ENCODE data around the gene RUFY3. TPM values are rescaled to one million over a fixed set of nuclear protein-coding genes. Genes with fewer than 3 reads are reported as not detected.
"Not testable (repeated sequence)": the region's sequence is repeated elsewhere in the genome, so short reads cannot be mapped to it uniquely, and the experiment has no call there.

RUFY3 gene
- total RNA-seq, 1 donor from 2014 or later, result 68.9 TPM

DNA sequence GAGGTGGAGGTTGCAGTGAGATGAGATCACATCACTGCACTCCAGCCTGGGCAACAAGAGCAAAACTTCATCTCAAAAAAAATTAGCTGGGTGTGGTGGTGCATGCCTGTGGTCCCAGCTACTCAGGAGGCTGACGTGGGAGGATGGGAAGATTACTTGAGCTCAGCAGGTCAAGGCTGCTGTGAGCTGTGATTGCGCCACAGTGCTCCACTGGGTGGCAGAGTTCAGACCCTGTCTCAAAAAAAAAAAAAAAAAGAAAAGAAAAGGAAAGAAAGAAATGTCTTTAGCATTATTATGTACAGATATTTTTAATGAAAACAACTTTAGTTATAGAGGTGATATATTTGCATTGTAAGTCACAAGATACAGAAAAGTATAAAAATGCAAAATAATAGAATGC is 14.2 kb downstream of the RUFY3 start:
- not testable (repeated sequence) for DNase-seq (ENCODE audit: low spot score)

DNA sequence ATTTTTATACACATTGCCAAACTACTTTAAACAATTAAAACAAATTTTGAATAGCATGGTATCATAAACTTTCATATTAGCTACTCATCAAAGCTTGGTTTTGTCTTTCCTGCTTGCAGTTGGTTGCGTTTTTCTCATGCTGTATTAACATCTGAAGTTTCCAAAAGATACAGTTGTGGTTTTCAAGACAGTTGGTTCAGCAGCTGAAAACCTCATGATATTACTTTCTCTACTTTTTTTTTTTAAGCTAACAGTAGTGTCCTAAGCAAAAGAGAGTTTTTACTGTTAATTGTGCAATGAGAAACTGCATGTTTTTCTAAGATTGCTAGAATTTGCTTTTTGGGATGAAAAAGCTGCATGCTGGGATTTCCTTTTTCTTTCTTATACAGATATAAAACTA is 15.2 kb downstream of the RUFY3 start:
- DNase-seq (ENCODE audit: low spot score), result no peak

DNA sequence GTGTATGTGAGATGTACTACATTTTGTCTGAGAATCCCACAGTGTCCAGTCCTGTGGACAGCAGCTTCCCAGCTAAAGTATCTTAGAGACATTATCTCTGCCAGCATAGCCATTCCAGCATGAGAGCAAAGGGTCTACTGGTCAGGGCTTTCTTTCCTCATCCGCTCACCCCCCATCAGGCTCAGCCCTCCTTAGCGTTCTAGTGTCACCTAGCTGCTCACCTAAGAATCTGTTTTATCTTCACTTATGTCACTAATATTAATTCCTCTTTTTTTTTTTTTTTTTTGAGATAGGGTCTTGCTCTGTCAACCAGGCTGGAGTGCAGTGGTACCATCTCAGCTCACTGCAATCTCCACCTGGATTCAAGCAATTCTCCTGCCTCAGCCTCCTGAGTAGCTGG is 15.6 kb downstream of the RUFY3 start:
- DNase-seq (ENCODE audit: low spot score), result no peak

DNA sequence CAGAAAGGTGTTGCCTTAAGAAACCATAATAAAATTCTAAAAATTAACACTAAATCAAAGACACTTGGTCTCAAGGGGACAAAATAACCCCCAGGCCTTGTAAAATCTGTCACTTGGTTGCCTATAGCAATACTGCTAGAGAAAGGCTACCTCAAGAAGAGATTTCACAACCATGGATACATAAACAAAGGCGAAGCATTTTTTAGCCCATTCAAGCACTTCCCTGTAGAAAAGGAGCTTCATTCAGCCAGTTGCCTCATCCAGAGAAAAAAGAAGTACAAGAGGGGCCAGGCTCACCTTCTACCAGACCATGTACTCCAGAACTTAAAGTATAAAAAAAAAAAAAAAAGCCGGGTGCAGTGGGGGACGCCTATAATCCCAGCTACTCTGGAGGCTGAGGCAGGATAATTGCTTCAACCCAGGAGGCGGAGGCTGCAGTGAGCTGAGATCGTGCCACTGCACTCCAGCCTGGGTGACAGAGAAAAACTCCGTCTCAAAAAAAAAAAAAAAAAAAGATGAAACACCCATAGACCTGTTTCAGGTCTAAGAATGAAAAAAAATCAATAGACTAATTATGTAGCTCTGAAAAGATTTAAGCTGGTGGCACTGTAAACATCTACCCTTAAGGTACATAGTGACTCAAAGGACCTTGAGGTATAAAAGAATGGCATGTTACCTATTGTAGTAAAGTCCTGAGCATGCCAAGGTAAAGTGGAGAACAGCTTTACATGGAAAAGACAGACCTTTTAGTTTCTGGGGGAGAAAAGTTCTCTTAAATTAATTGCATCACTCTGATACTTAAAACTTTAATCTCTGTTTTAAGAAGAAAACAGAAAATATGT is 18.0 kb downstream of the RUFY3 start:
- no peak for DNase-seq (ENCODE audit: low spot score)

DNA sequence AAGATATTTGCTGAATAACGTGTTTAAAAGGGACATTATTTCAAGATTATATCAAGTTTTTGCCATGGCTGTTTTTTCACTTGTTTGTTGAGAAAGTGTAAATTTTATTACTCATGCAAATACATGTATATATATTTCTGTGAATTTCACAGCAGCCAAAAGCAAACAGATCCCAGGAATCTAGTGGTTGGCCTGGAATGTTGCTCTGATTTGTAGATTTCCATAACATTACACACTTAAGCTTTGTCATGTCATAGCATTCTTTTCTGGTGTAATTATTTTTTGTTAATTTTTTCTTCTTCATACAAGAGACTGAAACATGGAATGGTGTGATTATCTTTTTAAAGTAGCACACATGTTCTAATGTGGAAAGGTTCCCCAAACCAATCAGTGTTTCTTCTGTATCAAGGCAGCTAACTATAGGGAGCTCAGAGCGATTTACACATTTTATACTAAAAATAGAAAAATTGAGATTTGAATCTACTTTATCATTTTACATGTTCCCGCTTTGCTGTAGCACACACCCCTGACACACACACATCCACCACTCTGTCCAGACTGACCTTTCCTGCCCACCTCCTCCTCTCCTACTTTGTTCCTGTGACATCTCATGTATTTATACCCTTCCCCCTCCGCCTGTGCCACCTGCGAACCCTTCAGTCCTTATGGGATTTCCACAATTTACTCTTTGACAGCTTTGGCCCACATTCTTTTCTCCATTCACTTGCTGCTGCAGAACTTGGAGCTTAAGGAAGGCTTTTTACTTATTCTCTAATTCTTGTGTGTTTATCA is 20.3 kb downstream of the RUFY3 start:
- DNase-seq (ENCODE audit: low spot score), result no peak

DNA sequence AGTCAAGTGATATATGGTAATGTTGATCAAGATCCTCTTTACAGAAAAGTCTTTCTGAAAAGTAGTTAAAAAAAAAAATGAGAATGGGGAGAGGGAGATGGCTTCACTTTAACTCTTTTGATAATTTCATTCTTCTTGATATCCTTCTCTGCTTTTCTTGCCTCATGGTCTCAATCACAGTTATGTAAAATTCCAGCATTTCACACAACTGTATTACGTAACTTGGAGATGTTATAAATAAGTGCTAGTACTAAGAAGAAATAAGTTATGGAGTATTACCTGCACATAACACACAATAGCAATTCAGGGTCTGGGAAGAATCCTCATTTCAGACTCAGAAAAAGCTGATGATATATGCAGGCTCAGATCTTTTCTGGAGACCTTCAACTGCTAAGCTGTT is 22.0 kb downstream of the RUFY3 start:
- no peak for DNase-seq (ENCODE audit: low spot score)

DNA sequence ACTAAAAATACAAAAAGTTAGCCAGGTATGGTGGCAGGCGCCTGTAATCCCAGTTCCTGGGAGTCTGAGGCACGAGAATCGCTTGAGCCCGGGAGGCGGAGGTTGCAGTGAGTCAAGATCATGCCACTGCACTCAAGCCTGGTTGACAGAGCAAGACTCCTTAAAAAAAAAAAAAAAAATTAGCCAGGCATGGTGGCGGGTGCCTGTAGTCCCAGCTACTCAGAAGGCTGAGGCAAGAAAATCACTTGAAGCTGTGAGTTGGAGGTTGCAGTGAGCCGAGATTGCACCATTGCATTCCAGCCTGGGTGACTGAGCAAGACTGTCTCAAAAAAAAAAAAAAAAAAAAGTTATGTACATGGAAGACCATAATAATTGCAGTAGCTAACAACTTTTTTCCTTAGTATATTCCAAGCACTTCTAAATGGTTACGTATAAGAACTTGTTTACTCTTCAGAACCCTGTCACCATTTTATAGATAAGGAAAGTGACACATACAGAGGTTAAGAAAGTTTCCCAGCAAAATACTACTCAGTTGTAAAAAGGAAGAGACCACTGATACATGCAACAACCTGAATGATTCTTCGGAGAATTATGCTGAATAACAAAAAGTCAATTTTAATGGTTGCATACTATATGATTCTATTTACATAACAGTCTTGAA is 24.5 kb downstream of the RUFY3 start:
- DNase-seq (ENCODE audit: low spot score), result no peak

DNA sequence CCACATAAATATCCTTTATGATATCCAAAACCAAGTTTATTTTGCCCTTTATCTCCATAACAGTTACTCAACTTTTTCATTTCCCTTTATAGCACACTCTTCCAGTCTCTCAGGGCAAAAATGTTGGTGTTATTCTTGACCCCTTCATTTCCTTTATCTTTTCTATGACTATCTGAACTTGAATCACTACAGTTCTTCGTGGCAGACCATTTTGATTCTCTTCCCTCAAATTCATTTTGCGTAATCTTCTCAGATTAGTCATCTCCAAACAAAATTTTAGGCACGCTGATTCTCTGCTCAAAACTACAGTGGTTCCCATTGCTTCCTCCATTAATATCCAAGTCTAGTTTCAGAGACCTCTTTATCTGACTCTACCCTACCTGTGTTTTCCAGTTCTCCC is 26.1 kb downstream of the RUFY3 start:
- DNase-seq (ENCODE audit: low spot score), result no peak

DNA sequence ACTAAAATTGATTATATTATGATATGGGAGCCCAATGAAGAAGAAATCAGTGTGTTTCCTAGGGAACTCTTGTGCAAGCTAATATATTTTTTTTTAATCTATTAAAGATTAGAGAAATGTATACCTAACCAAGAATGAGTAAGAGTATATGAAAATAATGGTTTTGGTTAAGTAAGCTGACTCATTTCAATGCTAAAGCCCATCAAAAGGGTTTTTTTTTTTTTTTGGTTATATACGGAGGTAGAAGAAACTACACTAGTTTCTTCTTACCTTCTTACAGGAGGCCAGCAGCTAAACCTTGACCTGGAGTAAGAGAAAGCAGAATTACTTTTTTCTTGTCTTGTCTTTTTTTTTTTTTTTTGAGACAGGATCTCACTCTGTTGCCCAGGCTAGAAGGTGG is 27.5 kb downstream of the RUFY3 start:
- DNase-seq (ENCODE audit: low spot score), result no peak

DNA sequence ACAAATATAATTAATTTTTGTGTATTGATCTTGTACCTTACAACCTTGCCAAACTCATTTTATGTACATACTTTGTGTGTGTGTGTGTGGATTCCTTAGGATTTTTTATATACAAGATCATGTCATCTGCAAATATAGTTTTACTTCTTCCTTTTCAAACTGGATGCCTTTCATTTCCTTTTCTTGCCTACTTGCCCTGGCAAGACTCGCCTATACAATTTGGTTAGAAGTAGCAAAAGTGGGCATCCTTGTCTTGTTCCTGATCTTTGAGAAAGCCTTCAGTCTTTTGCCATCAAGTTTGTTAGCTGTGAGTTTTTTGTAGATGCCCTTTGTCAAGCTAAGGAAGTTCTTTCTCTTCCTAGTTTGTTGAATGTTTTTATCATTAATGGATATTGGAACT is 30.5 kb downstream of the RUFY3 start:
- no peak for DNase-seq (ENCODE audit: low spot score)

DNA sequence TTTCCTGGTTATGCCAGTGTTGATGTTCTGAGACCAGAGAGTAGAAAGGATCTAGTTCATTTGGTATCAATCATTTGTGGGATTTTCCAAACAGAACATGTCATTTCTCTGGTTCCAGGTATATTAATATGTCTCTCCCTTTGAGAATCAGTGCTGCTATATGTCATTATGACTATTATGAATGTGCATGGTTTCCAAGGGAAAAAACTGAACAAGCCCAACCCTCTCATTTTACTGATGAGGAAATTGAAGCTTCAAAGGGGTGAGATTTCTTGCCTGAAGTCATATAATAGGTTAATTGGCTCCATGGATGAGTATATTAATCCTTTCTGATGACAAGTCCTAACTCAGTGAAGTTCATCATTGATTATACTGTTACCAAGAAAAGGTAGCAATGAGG is 31.9 kb downstream of the RUFY3 start:
- DNase-seq (ENCODE audit: low spot score), result no peak

DNA sequence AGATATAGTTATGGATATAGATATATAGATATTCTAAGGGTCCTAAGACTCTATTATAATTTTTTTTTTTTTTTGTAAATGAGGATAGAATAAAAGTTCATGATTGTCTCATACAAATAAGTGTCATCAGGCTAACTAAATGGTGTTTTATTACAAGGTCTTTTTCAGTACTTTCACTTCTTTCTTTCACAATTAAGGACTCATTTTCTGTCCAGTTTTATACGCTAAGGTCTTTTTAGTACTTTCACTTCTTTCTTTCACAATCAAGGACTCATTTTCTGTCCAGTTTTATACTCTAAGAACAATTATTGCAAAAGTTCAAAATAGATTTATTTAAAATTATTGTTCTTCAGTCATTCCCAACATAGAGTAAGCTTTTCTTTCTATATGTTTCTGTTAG is 32.7 kb downstream of the RUFY3 start:
- DNase-seq (ENCODE audit: low spot score), result no peak

DNA sequence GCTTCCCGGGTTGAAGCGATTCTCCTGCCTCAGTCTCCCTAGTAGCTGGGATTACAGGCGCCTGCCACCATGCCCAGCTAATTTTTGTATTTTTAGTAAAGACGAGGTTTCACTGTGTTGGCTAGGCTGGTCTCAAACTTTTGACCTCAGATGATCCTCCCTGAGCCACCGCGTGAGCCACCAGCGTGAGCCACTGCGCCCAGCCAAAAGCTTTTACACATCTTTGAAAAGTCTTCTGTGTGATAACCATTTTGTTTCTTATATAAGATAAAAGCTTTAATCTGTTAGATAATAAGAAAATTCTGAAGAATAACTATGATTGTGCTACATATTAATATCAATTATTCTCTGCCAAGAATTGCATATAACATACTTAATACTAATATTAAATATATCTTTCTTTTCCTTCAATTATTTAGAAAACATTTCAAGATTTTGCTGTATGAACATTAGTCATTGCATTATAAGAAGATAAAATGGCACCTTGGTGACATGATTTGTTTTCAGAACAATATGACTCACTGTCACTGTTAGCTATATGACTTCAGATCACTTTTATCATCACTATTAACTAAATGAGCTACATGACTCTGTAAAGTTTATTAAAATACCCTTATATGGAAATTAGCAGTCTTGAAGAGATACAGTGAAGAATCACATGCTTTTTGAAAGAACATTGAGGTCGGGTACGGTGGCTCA is 33.4 kb downstream of the RUFY3 start:
- no peak for DNase-seq (ENCODE audit: low spot score)

DNA sequence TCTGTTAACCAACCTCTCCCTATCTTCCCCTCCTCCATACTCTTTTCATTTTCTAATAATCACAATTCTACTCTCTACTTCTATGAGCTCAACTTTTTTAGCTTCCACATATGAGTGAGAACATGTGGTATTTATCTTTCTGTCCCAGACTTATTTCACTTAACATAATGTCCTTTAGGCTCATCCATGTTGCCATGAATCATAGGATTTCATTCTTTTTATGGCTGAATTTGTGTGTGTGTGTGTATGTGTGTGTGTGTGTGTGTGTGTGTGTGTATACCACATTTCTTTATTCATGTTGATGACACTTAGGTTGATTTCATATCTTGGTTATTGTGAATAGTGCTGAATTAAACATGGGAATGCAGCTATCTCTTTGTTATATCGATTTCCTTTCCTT is 37.4 kb downstream of the RUFY3 start:
- no peak for DNase-seq (ENCODE audit: low spot score)

DNA sequence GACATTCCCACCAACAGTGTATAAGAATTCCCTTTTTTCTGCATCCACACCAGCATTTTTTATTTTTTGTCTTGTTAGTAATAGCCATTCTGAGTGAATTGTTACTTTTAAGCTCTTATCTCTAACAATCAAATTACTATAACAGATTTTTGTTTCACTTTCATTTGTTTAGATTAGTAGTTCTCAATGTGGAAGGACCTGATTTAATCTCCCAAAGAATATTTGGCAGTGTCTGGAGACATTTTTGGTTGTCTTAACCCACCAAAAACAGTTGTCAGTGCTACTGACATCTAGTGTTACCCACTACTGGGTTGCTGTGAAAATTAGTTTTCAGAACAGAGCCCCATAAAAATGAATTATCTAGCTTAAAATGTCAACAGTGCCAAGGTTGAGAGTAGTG is 37.9 kb downstream of the RUFY3 start:
- DNase-seq (ENCODE audit: low spot score), result no peak

DNA sequence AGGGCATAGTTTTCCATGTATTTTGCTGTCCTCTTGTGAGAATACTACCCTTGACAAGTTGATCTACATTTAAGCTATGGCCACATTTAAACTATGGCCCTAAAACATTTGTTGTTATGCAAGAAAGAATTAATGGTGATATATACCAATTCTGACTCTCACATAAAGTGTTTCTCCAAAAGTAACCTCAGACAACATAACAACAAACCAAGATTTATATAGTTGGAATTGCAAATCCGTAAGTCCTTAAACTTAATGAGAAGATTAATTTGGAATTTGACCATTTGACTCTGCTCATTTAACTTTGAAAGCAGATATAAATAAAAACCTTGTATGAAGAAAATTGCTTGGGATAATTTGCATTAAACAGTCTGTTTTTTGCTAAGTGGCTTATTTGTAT is 38.9 kb downstream of the RUFY3 start:
- no peak for DNase-seq (ENCODE audit: low spot score)

DNA sequence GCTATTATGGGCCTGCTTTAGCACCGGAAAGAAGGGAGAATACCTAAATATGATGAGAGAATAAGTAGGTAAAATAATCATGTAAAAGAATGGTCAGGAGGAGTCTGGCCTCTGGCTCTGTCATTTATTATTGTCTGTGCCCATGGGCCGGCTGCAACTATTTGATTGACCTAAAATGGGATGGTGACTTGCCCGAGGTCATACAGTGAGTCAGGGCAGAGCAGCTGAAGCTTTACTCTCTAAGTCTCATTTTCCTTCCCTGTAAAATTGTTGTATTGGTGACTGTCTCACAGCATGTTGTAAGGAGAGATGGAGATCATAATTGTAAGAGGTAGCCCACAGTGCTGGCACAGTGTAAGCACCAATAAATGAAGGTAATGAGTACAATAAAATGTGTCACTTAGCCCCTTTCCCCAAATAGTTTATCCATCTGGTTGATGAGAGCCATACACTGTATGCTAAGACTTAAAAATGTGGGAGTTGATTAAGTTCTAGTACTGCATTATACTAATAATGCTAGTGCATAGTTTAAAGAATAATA is 39.6 kb downstream of the RUFY3 start:
- DNase-seq (ENCODE audit: low spot score), result no peak

DNA sequence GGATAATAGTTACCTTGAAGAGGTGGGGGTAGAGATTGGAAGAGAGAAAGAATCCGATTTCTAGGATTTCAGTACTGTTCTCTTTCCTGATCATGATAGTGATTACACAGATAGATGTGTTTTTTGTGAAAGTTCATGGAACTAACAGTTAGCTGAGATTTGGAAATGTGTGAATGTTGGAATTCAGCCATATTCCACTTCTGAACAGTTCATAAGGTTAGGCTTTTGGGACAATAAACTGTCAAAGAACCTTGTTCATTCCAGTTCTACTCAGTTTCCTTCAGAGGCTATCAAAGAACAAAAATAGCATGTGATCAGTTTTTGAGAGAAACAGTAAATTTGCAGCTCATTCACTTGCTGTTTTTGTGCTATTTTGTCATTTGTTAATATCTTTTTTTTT is 43.6 kb downstream of the RUFY3 start:
- DNase-seq (ENCODE audit: low spot score), result no peak

DNA sequence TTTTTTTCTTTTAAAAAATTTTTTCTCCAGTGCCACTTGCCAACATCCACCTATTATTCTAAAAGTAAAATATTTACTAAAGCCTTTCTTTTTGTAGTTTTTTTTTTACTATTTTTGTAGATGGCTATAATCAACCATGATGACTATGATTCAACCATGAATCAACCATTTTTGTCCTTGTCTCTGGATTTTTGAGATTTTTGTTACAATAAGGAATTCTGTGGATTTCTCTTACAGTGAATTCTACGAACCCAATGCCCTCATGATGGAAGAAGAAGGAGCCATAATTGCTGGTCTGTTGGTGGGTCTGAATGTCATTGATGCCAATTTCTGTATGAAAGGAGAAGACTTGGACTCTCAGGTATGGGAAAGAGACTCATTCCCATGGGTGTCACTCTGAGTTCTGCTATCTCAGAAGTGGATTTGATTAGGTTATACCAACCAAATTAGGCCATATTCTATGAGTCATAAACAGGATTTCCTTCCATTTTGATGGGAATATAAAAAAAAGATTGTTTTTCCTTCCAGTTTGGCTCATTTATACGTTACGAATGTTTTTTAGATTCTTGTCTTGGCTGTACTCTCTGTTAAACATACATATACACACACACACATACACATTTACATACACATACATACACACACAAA is 46.7 kb downstream of the RUFY3 start:
- no peak for DNase-seq (ENCODE audit: low spot score)

DNA sequence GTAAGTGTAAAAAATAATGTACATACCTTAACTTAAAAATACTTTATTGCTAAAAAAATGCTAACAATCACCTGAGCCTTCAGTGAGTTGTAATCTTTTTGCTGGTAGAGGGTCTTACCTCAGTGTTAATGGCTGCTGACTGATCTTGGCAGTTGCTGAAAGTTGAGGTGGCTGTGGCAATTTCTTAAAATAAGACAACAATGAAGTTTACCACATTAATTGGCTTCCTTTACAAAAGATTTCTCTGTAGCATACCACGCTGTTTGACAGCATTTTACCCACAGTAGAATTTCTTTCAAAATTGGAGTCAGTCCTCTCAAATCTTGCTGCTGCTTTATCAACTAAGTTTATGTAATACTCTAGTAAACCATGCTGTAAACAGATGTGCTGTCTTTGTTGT is 47.6 kb downstream of the RUFY3 start:
- not testable (repeated sequence) for DNase-seq (ENCODE audit: low spot score)

DNA sequence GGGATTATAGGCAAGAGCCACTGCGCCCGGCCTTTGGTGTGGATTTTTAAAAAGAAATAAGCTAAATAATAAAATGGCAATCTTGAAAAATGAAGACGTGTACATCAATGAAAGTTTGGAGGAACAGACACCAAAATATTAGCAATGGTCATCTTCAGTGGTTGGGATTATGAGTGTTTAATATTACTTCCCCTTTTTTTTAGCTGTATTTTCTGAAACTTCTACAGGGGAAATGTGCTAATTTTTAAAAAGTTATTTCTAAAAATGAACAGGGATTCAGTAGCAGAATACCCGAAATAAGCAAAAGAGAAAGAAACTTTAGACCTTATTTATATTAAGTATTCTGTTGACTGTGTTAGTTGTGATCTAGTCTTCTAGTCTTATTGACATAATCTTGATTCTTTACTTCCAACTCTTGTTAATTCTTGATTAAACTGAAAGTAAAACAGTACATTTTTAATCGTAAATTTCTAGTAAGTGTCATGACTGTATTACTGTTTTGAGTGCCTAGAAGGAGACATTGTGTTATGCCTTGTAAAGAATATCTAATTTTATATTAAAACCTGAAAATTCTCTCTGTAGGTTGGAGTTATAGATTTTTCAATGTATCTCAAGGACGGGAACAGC is 51.3 kb downstream of the RUFY3 start:
- no peak for DNase-seq (ENCODE audit: low spot score)

All from umbilical cord (tissue), 2 donors.